H9 (cell line): ENCODE data around the gene ERP44. TPM values are rescaled to one million over a fixed set of nuclear protein-coding genes. Genes with fewer than 3 reads are reported as not detected.

ENCODE experiments used
- DNase-seq: peaks from one replicate; pipeline ENCODE4 v3.0.0-alpha.2; 2017
- H2AFZ ChIP-seq: one replicate; pipeline ENCODE4 v1.6.1; 2013; ENCODE audit warnings: mild to moderate bottlenecking, low read length, control low read depth, moderate library complexity
- H2AK5ac ChIP-seq: 2 replicates; pipeline ENCODE4 v1.6.1; 2013; ENCODE audit warnings: low read length, control low read depth, mixed read lengths; ENCODE audit not compliant: insufficient read length
- H2BK120ac ChIP-seq: one replicate; pipeline ENCODE4 v1.6.1; 2013; ENCODE audit warnings: low read depth, mild to moderate bottlenecking, low read length, control low read depth, inconsistent platforms; ENCODE audit not compliant: poor library complexity, severe bottlenecking
- H2BK12ac ChIP-seq: 2 replicates; pipeline ENCODE4 v1.6.1; 2013; ENCODE audit warnings: low read length, control low read depth, mixed read lengths, low read depth; ENCODE audit not compliant: insufficient read length
- H2BK15ac ChIP-seq: 2 replicates; pipeline ENCODE4 v1.6.1; 2013; ENCODE audit warnings: low read depth, low read length, control low read depth
- H2BK20ac ChIP-seq: one replicate; pipeline ENCODE4 v1.6.1; 2013; ENCODE audit warnings: low read depth, mild to moderate bottlenecking, low read length, control low read depth, inconsistent platforms; ENCODE audit not compliant: poor library complexity, severe bottlenecking
- H2BK5ac ChIP-seq: 2 replicates; pipeline ENCODE4 v1.6.1; 2013; ENCODE audit warnings: low read length, control low read depth, mixed read lengths; ENCODE audit not compliant: insufficient read length
- H3K14ac ChIP-seq: 2 replicates; pipeline ENCODE4 v1.6.1; 2013; ENCODE audit warnings: low read length, control low read depth; ENCODE audit not compliant: insufficient read depth
- H3K18ac ChIP-seq: 2 replicates; pipeline ENCODE4 v1.6.1; 2013; ENCODE audit warnings: low read depth, mild to moderate bottlenecking, mixed read lengths, low read length, control low read depth; ENCODE audit not compliant: insufficient read length
- H3K23ac ChIP-seq: 2 replicates; pipeline ENCODE4 v1.6.1; 2013; ENCODE audit warnings: low read length, control low read depth, mixed read lengths, low read depth; ENCODE audit not compliant: insufficient read length
- H3K23me2 ChIP-seq: 2 replicates; pipeline ENCODE4 v1.6.1; 2013; ENCODE audit warnings: low read depth, mild to moderate bottlenecking, mixed read lengths, low read length, control low read depth; ENCODE audit not compliant: insufficient read length, poor library complexity, severe bottlenecking
- H3K27ac ChIP-seq: 2 replicates; pipeline ENCODE4 v1.5.1; 2013; ENCODE audit warnings: low read length, control low read depth, mixed read lengths, low read depth; ENCODE audit not compliant: insufficient read length
- H3K27me3 ChIP-seq: 2 replicates; pipeline ENCODE4 v1.6.1; 2013; ENCODE audit warnings: low read length, control low read depth, inconsistent platforms; ENCODE audit not compliant: insufficient read depth
- H3K4ac ChIP-seq: 2 replicates; pipeline ENCODE4 v1.6.1; 2013; ENCODE audit warnings: low read depth, mild to moderate bottlenecking, control low read depth, inconsistent platforms, low read length, moderate library complexity
- H3K4me1 ChIP-seq: 2 replicates; pipeline ENCODE4 v1.6.1; 2013; ENCODE audit warnings: low read length, control low read depth, inconsistent platforms; ENCODE audit not compliant: insufficient read depth
- H3K4me2 ChIP-seq: 2 replicates; pipeline ENCODE4 v1.6.1; 2013; ENCODE audit warnings: low read length, control low read depth, mixed read lengths; ENCODE audit not compliant: insufficient read length, insufficient read depth
- H3K56ac ChIP-seq: 2 replicates; pipeline ENCODE4 v1.6.1; 2013; ENCODE audit warnings: low read depth, mild to moderate bottlenecking, mixed read lengths, low read length, control low read depth; ENCODE audit not compliant: insufficient read length
- H3K79me1 ChIP-seq: 2 replicates; pipeline ENCODE4 v1.6.1; 2013; ENCODE audit warnings: low read depth, mild to moderate bottlenecking, moderate library complexity, low read length, control low read depth, inconsistent platforms; ENCODE audit not compliant: insufficient read depth, poor library complexity, severe bottlenecking
- H3K79me2 ChIP-seq: 2 replicates; pipeline ENCODE4 v1.6.1; 2013; ENCODE audit warnings: low read length, control low read depth, inconsistent platforms; ENCODE audit not compliant: insufficient read depth
- H3K9ac ChIP-seq: 2 replicates; pipeline ENCODE4 v1.6.1; 2013; ENCODE audit warnings: low read length, control low read depth, mixed read lengths; ENCODE audit not compliant: insufficient read length; ENCODE audit errors: extremely low read depth
- H3K9me3 ChIP-seq: one replicate; pipeline ENCODE4 v1.6.1; 2013; ENCODE audit warnings: low read depth, low read length, inconsistent platforms; ENCODE audit not compliant: control insufficient read depth
- H3T11ph ChIP-seq: one replicate; pipeline ENCODE4 v1.6.1; 2013; ENCODE audit warnings: mild to moderate bottlenecking, low read length, control low read depth, inconsistent platforms
- H4K20me1 ChIP-seq: one replicate; pipeline ENCODE4 v1.6.1; 2013; ENCODE audit not compliant: control insufficient read depth, insufficient read length, insufficient read depth
- H4K5ac ChIP-seq: 2 replicates; pipeline ENCODE4 v1.6.1; 2013; ENCODE audit warnings: low read depth, mild to moderate bottlenecking, mixed read lengths, low read length, control low read depth; ENCODE audit not compliant: insufficient read length
- H4K8ac ChIP-seq: replicated peaks from 2 replicates; pipeline ENCODE4 v1.6.1; 2013; ENCODE audit warnings: low read length, control low read depth, mixed read lengths, low read depth; ENCODE audit not compliant: insufficient read length
- H4K91ac ChIP-seq: 2 replicates; pipeline ENCODE4 v1.6.1; 2013; ENCODE audit warnings: low read depth, mild to moderate bottlenecking, moderate library complexity, mixed read lengths, low read length, control low read depth; ENCODE audit not compliant: insufficient read length
- H3K27ac Mint-ChIP-seq, 3 experiments: 2 replicates in 2 of 3; 3 replicates in 1 of 3; pipeline ENCODE4 v1.8.0; 2020 to 2021; ENCODE audit warnings: mixed read lengths in 3 of 3, mild to moderate bottlenecking in 1 of 3, moderate library complexity in 1 of 3
- H3K27me3 Mint-ChIP-seq: 2 replicates; pipeline ENCODE4 v1.8.0; 2021; ENCODE audit warnings: low read depth, mild to moderate bottlenecking, moderate library complexity, mixed read lengths
- H3K36me3 Mint-ChIP-seq, 3 experiments: 2 replicates in 2 of 3; 3 replicates in 1 of 3; pipeline ENCODE4 v1.8.0; 2020 to 2021; ENCODE audit warnings: low read depth in 3 of 3, mixed read lengths in 3 of 3; ENCODE audit not compliant: insufficient read depth in 1 of 3
- H3K4me1 Mint-ChIP-seq, 2 experiments: 2 replicates each; pipeline ENCODE4 v1.8.0; 2020; ENCODE audit warnings: mixed read lengths in 2 of 2
- H3K4me3 Mint-ChIP-seq, 2 experiments: 2 replicates in 1 of 2; 3 replicates in 1 of 2; pipeline ENCODE4 v1.8.0; 2020 to 2021; ENCODE audit warnings: mild to moderate bottlenecking in 2 of 2, mixed read lengths in 2 of 2, moderate library complexity in 1 of 2
- H3K9me3 Mint-ChIP-seq, 2 experiments: 2 replicates in 1 of 2; 3 replicates in 1 of 2; pipeline ENCODE4 v1.8.0; 2020; ENCODE audit warnings: mild to moderate bottlenecking in 2 of 2, mixed read lengths in 2 of 2, moderate library complexity in 1 of 2
- WGBS: extraction: QIAGEN DNeasy Blood & Tissue Kit; methylation state at CpG from one replicate; pipeline ENCODE4 v1.1.7; 2013; ENCODE audit warnings: missing lambda C conversion rate, low lambda C conversion rate, mixed read lengths; ENCODE audit not compliant: insufficient read length; ENCODE audit errors: extremely low coverage; 5-methylcytosine and 5-hydroxymethylcytosine counted together
- total RNA-seq: library from RNA; stranded (reverse); gene quantifications from 2 replicates; pipeline ENCODE4 v1.2.1, GENCODE V29; 2021
- TF ChIP-seq, protein P1 (sequence below): fragments of 200-600 bp; sonication (generic); conservative IDR thresholded peaks from 3 replicates; pipeline ENCODE4 v1.8.0; 2021; ENCODE audit warnings: antibody characterized with exemption, mild to moderate bottlenecking

The ERP44 gene
- total RNA-seq, 1 experiment from 2014 or later = 15.4 TPM

DNA sequence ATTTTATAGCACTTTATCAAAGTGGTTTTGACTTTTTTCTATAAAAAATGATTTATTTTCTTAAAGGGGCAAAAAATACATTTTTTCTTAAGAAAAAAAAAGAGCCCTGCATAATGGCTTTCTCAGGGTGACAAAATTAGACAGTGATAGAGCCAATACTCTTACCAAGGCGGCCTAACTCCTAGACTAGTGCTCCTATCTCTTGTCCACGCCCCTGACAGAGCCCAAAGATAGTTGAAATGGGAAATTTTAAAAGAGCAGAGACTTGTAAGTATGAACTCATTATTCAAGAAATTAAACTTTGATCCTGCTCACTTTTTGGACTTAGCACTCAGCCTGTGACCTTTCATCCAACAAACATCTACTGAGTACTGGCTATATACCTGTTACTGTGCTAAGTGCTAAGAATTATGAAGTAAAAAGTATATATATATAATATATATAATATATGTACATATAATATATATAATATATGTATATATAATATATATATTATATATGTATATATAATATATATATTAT is 1.4 kb upstream of the ERP44 start:
- Histone ChIP-seq H2AK5ac (no peak overlapping the region), H3K23ac (no peak overlapping the region), H3K4ac (no peak overlapping the region), H4K5ac (no peak overlapping the region), H2BK15ac (no peak overlapping the region), H3K18ac (no peak overlapping the region), H3K4me2 (peak overlapping the region; percentile 94), H3K9ac (no peak overlapping the region), H3K9me3 (no peaks in the 10 kb centered on the region), H3K27ac (no peak overlapping the region), H3K23me2 (peaks cover 5% of the 10 kb centered on the region), H4K20me1 (no peaks in the 10 kb centered on the region), H2AFZ (no peak overlapping the region), H3K14ac (no peak overlapping the region), H2BK5ac (no peak overlapping the region), H3K79me2 (no peaks in the 10 kb centered on the region), H4K91ac (no peak overlapping the region), H3K56ac (no peak overlapping the region), H3K27me3 (no peaks in the 10 kb centered on the region), H3T11ph (no peak overlapping the region), H2BK12ac (no peak overlapping the region), H3K79me1 (no peaks in the 10 kb centered on the region), H2BK120ac (no peak overlapping the region), H3K4me1 (no peaks in the 10 kb centered on the region), H4K8ac (no peak overlapping the region), H2BK20ac (no peak overlapping the region)
- Mint-ChIP-seq H3K9me3 (no peaks in the 10 kb centered on the region), H3K27me3 (no peaks in the 10 kb centered on the region), H3K4me3 (peak overlapping the region; percentile 99 to 100), H3K4me1 (peaks cover 15 to 20% of the 10 kb centered on the region in 2 experiments), H3K36me3 (peaks cover 0 to 6% (median 0%) of the 10 kb centered on the region in 3 experiments; a peak in 2 of 7 replicates), H3K27ac (peak overlapping the region in 1 of 3 experiments; percentile 59; a peak in 2 of 7 replicates)
- TF ChIP-seq, protein P1, sequence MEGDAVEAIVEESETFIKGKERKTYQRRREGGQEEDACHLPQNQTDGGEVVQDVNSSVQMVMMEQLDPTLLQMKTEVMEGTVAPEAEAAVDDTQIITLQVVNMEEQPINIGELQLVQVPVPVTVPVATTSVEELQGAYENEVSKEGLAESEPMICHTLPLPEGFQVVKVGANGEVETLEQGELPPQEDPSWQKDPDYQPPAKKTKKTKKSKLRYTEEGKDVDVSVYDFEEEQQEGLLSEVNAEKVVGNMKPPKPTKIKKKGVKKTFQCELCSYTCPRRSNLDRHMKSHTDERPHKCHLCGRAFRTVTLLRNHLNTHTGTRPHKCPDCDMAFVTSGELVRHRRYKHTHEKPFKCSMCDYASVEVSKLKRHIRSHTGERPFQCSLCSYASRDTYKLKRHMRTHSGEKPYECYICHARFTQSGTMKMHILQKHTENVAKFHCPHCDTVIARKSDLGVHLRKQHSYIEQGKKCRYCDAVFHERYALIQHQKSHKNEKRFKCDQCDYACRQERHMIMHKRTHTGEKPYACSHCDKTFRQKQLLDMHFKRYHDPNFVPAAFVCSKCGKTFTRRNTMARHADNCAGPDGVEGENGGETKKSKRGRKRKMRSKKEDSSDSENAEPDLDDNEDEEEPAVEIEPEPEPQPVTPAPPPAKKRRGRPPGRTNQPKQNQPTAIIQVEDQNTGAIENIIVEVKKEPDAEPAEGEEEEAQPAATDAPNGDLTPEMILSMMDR = no peak
- no peak for DNase-seq
- WGBS = no CpG with 5 or more reads among the region's 2 CpGs
